DLD1 (cell line): Measurements from ENCODE around the gene MAP3K4.

Experiments
- in situ Hi-C: cut with HindIII; loops from 2 replicates; pipeline ENCODE4 v1.10.0; 2017; ENCODE audit warnings: low sequenced_read_pairs

Gene MAP3K4

DNA sequence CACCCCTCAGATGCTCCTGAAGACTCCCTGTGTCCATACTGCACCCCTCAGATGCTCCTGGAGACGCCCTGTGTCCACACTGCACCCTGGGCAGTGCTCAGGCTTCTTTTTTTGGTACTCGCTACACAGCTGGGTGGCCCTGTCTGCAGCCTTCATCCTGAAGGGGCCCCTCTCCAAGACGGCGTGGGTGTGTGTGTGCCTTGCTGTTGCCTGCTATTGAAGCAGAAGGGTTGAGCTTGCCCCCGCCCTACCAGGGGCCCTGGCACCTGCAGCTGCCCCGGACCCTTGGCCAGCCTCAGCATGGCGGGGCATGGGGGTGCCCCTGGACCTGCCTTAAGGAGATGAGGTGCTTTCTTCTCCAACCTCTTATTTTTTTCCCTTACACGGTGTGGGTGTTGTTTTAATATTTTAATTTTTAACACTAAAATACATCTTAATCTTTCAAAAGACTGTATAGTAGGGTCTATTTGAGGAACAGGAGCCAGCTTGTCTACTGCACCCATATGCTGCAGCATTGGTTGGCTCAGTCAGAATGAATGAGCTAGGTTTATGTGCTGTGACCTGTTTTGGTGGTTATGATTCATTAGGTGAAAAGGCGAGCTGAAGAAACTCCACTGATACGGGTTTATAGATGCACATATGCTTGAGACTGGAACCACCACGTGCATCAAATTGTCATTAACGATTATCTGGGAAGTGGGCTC lies 146.4 kb downstream of the MAP3K4 start:
- in situ Hi-C loops = no loop called here

DNA sequence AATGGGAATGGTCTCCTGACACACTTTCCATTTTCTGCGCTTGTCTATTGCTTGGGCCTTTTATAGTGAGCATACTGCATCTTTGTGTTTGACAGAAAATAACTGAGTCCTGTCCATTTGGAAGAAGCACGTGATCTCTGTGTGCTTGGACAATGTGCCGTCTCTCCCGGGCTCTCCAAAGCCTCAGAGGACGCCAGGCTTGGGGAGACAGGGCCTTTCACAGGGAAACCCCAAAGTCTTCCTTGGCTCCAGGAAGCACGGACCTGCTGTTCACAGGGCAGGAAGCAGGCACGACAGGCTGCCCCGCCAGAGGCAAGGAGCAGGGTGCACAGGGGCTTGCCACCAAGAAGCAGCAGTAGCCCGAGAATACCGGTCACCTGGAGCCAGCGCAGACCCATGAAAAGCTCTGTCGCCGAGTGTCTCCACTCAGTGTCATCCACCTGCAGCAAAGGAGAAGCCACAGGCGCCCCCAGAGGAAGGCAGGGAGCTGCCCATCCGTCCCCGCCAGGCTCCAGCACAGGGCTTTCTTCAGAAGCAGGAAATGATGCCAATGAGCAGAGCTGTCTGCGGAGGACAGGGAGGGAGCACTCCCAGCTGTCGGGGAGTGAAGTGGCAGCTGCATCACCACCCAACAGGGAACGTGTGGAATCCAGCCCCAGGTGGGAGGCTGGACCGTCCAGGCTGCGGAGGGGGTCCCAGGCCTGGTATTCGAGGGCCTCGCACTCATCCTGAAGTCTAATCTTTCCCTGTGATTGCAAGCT lies 147.2 kb downstream of the MAP3K4 start:
- in situ Hi-C loops = no loop called here

DNA sequence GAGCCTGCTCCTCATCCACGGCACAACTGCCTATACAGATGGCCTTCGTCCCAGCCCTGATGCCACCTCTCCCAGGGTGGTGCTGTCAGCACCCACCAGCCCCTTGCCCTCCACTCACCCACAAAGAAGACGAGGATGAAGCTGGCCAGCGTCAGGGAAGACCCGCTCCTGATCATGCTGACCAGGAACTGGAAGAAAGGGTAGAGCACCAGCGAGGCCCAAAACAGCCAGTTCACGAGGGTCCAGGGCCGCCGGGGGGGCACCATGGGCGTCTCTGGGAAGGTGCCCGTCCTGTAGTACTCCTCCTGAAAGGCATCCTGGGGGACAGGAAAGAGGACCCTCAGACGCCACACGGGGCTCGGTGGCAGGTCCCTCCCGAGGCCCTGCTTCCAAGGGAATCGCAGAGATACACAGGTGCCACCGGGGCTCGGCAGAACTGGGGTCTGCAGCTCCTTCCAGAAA lies 147.8 kb downstream of the MAP3K4 start:
- in situ Hi-C loops = no loop called here

DNA sequence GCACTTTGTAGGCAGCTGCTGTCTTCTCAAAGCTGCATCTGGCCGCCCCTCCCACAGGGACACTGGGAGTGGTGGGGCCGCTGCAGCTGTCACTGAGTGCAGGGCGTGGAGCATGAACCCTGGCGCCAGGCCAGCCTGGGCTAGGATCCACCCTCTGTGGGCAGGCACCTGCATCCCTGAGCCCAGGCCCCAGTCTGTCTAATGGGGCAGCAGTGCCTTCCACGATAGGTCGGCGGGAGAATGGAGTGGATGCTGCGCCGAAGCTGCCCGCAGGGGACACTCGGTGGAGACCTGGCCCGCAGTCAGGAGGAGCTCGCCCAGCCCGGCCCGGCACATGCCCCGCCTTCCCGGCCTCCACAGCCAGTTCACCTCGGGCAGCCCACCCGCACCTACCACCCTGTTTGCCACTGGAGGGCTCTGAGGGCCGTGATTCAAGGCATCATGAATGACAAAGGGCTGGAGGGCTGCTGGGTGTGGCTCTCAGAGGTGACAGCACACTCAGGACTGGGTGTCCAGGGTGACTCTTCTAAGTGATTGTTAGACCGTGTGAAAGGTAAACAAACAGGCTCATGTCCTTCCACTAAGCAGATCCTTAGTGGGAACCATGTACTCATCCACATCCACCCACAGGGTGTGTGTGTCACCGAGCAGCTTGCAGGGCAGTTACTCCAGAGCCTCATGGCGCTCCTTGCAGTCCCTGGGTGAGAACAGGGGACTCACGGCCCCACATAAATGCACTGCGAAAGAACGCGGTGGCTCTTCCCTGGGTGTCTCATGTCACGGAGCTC lies 148.4 kb downstream of the MAP3K4 start:
- in situ Hi-C loops = no loop called here

DNA sequence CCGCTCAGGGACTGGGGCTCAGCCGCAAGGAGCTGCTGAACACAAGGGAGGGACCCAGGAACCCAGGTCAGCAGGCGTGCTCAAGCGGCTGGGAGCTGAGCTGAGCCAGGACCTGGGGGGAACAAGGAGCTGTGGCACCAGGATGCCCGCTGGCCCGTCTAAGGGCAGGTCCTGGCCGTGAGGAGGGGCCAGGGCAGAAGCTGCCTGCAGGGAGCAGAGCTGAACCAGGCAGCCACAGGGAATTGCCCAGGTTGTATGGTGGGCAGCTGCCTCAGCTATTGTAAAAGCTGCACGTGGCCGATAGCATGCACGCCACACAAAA lies 148.9 kb downstream of the MAP3K4 start:
- in situ Hi-C loops = no loop called here

DNA sequence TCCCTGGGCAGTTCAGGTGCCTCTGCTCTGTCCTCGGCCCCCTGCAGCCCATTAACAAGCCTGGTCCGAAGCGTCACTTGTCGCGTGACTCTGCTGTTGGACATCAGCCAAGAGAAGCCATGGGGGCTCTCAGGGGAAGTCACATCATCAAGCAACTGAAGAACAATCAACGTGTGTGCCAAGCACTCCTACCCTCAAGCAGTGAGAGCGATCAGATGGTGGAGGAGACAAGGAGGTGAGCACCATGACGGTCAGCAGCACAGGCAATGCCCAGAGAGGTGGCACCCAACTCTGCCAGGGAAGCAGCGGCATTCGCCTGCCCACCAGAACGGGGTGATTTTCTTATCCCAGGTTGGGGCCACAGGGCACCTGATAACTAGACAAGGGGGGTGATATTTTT lies 149.6 kb downstream of the MAP3K4 start:
- in situ Hi-C loops = no loop called here

DNA sequence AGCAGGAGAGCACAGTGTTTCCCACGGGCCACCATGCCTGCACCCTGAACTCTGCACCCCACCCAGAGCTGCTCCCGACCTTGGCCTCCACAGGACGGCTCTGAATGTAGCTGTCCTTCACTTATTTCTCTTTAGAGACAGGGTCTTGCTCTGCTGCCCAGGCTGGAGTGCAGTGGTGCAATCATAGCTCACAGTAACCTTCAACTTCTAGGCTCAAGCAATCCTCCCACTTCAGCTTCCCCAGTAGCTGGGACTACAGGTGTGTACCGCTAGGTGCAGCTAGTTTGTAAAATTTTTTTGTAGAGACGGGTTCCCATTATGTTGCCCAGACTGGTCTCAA lies 151.4 kb downstream of the MAP3K4 start:
- in situ Hi-C loops = no loop called here

DNA sequence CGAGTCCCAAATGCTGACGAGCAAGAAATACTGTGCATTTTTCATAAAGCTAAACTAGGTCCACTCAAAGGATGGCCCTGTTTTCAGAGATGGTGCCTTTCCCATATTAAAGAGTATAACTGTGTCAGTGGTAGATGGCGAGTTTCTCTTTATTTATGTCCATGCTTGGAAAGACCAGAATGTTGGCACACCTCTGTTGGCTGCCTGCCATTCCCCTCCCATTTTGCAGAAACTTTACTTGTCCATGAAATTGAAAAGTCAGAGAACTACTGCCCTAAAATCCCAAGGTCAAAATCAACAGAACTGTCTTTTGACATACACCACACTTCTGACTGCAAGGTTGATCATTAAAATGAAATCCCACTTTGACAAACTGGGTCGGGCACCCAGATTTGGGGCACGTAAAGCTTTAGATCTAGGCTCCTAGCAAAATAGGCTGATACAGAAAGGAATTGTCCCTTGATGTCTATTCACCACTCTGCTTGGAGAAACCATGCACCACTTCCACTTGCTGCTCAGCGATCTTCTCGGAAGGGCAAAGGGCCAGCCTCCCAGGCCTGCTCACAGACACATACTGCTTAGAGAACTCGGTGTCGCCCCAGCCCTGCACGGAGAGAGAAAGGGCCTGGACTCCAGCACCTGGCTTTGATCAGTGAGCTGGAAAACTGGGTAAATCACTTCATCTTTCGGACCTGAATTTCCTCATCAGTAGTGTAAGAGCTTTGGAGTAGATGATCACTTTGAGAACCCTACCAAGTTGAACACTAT lies 152.3 kb downstream of the MAP3K4 start:
- in situ Hi-C loops = no loop called here

DNA sequence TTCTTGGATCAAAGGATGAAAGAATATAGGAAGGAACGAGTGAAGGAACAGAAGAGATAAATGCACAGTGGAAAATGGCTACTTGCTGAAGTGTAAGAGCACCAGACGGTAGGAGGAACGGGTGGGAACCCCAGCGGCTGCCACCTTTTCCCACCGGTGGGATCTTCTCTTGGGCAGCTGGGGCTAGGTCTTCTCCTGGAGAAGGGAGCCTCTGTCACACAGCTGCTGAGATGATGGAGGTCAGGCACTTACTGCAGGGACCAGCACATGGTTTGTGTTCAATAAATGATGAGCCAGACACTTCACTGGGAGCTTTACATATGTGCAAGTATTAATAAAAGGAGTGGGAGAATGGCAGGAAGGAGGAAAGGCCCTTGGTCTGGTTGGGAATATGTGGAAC lies 158.6 kb downstream of the MAP3K4 start:
- in situ Hi-C loops = no loop called here

DNA sequence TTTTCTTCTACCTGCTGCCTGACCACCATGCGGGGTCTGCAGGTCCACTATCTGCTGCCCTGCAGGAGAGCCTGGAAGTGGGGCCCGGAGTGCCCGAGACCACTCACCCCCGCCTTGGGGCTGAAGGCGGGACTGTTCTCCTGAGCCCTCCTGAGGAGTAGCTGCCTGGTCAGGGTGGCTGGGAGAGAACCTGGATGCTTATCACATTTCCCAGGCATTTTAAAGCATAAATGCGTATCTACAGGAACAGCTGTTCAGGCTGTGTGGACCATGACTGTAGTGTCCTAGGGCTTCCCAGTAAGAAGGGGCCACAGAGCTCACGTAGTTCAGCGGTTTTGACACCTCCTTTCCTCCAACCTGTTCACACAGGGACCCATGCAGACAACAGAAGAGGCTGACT lies 159.0 kb downstream of the MAP3K4 start:
- in situ Hi-C loops = no loop called here

DNA sequence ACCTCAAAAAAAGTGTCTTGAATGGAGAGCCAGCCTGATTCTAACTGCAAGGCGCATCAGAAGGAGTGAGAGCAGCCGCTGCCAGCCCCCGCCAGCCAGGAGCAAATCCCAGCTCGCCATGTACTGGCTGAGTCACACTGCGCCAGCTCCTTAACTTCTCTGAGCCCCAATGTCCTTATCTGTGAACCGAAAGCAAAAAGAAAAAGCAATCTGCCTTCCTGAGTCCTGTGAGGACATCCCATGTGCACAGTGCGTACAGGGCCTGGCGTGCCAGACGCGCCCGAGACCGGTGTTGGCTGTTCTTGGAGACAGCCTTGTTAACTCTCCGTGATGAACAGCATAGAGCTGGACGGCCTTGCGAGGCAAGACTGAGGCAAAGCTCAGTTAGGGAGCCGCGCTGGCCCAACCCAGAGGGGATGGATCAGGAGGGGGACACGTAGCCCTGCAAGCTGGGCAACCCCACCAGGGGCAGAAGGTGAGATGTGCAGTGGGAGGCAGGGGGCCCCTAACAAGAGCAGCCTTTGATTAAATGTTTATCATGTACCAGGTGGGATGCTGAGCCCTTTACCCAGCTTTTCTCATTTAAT lies 159.6 kb downstream of the MAP3K4 start:
- in situ Hi-C loops = no loop called here

DNA sequence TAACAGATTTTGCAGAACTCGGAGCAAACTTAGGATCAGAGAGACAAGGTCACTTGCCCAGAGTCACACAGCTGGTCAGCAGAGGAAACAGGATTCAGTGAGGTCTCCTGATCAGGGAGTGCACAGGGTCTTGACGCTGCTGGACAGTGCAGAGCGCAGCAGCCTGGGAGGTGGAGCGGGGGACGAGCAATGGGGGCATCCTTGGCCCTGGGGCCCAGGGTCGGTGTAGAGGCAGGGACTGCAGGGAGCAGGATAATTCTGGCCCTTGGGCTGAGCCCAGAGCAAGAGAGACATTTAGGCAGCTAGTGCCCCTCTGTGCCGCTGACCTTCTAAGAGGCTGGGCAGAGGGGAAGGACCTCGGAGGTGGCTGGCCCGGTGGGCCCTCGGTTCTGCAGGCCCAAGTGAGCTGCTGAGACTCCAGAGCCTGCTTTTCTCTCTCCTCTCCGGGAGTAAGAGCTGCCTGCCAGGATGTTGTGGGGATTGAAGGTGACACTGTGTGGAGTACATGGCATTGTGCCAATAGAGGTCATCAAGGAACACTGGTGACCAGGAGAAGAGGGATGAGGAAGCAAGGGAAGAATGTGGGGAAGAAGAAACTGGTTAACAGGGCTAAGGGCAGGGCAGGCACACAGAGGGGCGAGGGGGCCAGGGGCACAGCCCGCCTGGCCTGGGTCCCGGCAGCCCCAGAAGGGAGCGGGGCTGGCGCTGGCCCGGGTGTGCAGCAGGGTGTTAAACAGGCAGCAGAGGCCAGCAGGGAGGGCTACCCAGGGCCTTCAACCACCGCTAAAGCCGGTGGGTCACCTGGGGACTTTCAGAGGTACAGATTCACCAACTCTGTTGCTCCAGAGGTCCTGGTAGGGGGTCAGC lies 160.3 kb downstream of the MAP3K4 start:
- in situ Hi-C loops = no loop called here

DNA sequence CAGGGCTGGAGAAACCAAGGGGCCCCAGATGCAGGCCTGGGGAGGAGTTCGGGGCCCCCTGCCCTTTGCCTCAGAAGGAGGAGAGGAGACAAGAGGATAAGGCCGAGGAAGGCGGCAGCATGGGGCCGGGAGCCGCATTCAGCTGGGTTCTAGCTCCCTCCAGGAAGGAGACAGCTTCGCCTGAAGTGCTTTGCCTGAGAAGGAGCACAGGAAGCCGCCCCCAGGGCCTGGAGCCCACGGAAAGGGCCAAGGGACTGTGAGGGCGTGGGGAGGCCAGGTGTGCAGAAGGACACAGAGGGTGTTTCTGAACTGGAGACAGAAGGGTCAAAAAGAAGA lies 160.9 kb downstream of the MAP3K4 start:
- in situ Hi-C loops = no loop called here

DNA sequence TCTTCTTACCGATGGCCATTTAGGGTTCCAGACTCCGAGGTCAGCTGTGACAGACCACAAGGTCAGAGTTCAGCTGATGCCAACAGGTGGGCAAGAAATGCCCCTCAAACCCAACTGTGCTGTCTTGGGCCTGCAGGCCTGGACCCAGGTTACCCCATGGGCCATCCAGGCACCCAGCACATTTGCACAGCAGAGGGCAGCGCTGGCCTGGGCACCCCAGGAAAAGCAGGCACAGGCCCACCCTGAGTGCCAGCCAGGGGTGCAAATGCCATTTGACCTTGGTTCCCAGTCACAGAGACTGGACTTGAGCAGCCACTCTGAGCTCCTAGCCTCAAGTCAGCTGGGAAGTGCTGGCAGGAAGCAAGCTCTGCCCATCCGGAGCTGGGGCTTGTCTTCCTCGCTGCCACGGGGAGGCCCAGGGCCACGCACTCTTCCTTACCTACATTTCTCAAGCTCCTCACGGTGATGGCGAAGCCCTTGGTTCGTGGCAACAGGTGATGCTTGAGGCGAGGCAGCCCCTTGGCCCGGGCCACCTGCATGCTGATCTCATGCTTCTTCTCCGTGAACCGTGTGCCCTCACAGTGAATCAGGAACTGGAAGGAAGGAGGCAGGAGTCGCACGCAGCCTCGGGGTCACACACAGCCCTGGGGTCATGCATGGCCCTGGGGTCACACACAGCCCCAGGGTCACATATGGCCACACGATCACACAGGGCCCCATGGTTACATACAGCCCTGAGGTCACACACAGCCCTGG lies 161.5 kb downstream of the MAP3K4 start:
- in situ Hi-C loops = no loop called here

DNA sequence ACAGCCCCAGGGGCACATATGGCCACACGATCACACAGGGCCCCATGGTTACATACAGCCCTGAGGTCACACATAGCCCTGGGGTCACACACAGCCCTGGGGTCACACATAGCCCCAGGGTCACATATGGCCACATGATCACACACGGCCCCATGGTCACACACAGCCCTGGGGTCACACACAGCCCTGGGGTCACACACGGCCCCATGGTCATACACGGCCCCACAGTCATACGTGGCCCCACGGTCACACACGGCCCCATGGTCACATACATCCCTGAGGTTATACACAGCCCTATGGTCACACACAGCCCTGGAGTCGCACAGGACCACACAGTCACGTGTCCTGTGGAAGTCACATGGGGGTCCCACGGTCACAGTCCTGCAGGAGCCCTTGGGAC lies 162.2 kb downstream of the MAP3K4 start:
- in situ Hi-C loops = no loop called here

DNA sequence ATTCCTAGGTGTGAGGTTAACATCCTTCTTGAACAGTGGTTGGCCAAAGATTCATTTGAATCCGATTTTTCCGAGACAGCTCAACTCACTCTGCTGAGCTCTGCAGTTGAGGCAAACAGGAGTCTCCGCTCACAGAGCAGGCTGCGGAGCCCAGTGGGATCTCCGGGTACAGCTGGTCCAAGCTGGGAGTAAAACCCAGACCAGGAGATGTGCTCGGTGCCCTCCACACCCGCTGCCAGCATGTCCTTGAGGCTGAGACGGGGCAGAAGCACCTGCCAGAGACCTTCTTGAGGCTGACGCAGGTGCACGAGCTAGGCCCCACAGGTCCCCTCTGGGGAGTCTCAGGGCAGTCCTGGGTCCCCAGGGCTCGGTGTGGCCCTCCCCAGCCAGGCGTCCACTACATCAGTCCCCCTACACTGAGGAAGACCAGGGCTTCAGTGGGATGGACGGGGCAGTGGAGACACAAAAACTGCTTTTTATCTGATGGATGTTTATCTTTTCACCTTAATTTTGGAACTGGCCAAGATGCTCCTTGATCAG lies 163.3 kb downstream of the MAP3K4 start:
- in situ Hi-C loops = no loop called here

DNA sequence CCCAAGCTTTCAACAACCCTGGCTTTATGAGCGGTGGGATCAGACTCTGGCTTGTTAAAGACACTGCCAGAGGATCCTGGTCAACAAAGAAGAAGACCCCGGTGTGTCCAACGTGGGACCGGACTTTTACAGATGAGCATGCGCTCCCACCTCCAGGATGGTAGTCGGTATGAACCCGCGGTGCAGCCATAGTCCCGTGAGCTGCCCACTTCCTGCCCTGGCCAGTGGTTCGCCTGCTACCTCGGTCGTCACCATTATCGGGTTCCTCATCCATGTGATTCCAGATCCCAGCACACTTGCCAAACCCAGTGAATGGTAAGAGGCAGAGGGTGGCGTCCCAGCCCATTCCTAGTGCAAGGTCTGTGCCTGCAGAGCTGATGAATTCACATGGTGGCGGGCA lies 169.6 kb downstream of the MAP3K4 start:
- in situ Hi-C loops = no loop called here

DNA sequence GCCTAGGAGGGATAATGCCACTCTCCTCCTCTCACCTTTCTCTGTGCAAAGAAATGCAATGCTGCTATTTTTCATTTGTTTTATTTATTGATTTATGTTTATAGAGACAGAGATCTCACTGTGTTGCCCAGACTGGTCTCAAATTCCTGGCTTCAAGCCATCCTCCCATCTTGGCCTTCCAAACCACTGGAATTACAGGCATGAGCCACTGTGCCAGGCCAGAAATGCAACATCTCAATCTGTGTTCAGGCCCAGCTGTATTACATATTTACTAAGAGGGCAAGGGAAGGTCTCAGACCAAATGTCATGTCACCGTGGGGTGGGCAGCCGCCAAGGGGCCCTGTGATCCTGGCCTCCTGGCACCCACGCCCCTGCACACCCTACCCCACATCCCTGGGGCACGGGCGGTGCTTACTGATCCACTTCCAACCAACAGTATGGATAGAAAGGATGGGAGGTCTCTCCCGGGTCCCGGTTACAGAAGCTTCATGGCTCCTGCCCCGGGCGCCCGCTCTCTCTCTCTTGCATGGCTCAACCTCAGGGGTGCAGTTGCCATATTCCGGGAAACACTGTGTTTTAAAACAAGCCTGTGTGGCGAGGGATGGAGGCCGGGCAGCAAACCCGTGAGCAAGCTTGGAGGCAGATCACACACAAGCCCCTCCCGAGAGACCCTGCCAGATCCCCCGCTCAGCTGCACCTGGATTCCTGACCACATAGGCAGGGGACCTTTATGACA lies 170.5 kb downstream of the MAP3K4 start:
- in situ Hi-C loops = no loop called here
